GM08714 (cell line): ENCODE results near the gene KCTD15.

ENCODE experiments used
- H3K4me3 ChIP-seq: fragments of 200-500 bp; sonication (Bioruptor generic); 2 replicates; pipeline ENCODE4 v1.5.1; 2014; ENCODE audit warnings: mild to moderate bottlenecking, low read length, inconsistent platforms
- ZNF274 ChIP-seq: IDR thresholded peaks from 2 replicates; pipeline ENCODE4 v1.6.1; 2012; ENCODE audit warnings: mild to moderate bottlenecking, low read depth, low read length

Gene KCTD15

DNA sequence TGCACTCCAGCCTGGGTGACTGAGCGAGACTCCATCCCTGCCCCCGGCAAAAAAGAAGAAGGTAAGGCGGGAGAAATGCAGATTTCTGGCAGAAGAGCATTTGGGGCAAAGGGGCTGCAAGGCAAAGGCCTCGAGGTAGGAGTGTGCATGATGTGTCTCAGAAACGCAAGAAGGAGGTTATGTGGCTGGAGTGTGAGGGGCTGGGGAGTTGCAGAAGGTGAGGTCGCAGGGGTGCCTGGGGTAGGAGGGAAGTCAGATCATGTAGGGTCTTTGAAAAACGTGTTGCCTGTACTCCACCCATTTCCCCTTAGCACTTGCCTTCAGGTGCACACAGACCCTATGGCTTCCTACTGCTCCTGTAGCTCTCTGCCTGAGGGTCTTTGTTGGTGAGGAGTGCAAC lies 29.9 kb downstream of the KCTD15 start:
- TF ChIP-seq ZNF274, result no peak
- no peak overlapping the region for H3K4me3 ChIP-seq

DNA sequence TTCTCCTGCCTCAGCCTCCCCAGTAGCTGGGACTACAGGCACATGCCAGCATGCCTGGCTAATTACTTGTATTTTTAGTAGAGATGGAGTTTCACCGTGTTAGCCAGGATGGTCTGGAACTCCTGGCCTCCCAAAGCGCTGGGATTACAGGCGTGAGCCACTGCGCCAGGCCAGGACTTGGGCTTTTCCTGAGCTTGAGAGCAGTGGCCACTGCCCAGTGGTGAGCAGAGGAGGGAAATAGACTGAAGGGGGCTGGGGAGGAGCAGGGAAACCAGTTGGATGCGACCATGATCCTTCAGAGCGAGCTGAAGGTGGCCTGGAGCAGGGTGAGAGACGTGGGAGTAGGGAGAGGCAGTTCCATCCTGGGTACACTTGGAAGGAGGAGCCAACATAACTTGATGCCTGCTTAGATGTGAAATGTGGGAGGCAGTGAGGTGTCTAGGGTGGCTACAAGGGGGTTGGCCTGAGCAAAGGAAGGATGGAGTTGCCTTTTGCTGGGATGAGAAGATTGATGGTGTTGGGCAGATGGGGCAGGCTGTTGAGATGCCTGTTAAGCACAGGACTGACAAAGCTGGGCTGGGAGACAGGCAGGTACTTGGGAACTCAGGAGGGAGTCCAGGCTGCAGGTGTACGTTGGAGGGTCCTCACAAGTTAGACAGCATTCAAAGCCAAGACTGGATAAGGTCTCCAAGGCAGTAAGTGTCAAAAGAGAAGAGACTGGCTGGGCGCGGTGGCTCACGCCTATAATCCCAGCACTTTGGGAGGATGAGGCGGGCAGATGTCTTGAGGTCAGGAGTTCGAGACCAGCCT lies 31.8 kb downstream of the KCTD15 start:
- no peak overlapping the region for H3K4me3 ChIP-seq
- TF ChIP-seq ZNF274, result no peak

DNA sequence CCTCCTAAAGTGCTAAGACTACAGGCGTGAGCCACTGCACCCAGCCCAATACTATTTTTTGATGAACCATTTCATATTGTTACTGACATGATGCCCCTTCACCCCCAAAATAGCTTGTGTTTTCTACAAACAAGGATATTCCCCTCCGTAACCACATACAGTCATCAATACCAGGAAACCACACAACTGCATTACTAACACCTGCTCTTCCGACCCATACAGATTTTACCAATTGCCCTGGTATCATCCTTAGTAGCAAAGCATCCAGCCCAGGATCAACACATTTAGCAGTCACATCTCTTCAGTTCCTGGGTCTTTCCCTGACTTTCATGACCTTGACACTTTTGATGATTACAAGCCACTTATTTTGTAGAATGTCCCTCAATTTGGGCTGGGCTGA lies 33.6 kb downstream of the KCTD15 start:
- TF ChIP-seq ZNF274, result no peak

DNA sequence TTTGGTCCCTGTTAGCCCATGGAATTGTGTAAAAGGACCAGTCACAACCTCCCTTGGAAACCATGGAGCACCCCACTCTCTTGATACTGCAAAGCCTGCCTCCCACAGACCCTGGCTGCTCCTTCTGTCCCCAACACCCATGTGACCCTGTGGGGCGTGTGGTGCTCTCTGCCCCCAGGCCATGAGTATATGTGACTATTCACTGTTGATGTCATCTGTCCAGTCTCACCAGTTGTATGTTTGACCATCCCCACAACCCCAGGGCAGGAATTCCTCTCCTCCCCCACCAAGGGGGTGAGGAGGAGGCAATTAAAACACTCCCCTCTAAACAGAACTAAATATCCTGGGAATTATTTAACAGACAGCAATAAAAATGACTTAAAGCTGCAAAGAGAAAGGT lies 35.2 kb downstream of the KCTD15 start:
- TF ChIP-seq ZNF274, result no peak
- H3K4me3 ChIP-seq, result no peak overlapping the region

More for the DNA sequence above, 33.6 kb downstream of the KCTD15 start:
- H3K4me3 ChIP-seq, result no peak overlapping the region

DNA sequence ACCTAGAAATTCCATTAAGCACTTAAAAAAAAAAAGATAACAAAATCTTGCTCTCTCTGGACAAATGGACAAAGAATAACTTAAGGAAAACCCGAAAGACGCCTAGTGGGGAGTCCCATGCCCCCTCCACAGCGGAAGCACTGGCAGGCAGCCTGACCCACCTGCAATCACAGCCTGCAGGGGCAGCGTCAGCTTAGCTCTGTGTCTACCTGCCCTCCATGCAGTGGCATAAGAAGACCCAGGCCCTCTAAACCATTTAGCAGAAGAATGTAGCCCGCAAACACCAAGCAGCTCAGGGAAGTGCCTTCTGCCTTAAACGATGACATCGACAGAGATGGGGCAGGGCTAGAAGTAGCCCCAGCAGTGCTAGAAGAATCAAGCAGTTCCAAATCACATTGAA lies 36.0 kb downstream of the KCTD15 start:
- no peak for TF ChIP-seq ZNF274
- no peak overlapping the region for H3K4me3 ChIP-seq

DNA sequence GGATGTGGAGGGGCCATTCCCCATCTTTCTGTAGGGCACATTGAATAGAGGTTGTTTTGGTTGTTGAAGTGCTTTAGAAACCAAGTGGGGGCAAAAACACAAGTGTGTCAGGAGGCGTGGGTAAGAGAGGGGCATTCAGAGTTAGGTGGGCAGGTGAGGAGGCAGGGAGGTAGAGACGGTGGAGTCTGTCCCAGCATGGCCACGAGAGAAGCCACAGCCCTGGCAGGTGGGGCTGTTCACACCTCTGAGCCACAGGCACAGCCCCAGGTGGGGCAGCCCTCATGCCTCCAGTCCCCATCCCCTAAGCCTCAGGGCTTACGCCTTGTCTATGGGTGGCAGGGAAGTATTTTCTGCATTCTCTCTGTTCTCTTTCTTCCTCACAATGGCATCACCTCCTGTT lies 43.7 kb downstream of the KCTD15 start:
- no peak overlapping the region for H3K4me3 ChIP-seq
- TF ChIP-seq ZNF274, result no peak

DNA sequence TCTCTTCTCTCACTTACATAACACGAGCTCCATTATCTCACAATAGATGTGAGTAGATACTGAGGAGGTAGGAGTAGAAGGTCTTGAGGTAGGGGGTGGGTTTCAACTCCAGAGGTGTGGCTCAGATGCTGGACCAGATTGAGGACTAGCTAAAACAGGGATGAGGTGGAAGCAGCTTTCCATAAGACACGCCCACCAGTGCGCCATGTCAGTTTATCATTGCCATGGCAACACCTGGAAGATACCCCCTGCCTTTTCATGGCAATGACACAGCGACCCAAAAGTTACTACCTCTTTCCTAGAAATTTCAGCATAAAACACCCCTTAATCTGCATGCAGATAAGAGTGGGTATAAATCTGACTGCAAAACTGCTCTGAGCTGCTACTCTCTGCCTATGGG lies 44.1 kb downstream of the KCTD15 start:
- TF ChIP-seq ZNF274, result no peak
- H3K4me3 ChIP-seq, result no peak overlapping the region

DNA sequence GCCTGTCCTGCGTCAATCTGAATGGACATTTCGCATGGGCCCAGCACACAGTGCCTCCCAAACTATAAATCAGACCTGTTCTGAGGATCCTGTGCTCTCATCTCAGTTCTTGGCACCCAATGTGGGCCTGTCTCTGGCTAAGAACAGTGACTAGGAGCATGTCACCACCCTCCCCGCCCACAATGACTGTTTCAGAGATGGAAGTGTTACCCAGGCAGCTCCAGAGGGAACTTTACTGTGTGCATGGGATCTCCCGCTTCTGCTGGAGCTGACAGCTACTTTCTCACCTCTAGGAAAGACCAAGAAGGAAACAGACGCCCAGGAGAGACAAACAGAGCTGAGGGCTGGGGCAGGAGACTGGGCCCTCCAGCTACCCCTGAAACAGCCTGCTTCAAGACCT lies 45.0 kb downstream of the KCTD15 start:
- no peak for TF ChIP-seq ZNF274

DNA sequence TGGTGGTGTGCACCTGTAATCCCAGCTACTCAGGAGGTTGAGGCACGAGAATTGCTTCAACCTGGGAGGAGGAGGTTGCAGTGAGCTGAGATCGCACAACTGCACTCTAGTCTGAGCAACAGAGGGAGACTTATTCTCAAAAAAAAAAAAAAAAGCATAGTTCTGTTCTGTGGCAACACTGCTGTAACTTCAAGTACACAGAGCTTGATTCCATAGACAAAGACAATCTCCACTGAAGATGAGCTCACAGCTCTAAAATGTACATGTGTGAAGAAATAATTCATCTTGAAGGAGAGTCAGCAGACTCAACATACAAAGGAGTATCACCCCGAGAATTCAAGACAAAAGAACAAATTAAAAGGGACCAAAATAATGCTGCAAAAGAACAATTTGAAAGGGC lies 47.8 kb downstream of the KCTD15 start:
- TF ChIP-seq ZNF274, result no peak
- H3K4me3 ChIP-seq, result no peak overlapping the region

More for the DNA sequence above, 45.0 kb downstream of the KCTD15 start:
- no peak overlapping the region for H3K4me3 ChIP-seq

DNA sequence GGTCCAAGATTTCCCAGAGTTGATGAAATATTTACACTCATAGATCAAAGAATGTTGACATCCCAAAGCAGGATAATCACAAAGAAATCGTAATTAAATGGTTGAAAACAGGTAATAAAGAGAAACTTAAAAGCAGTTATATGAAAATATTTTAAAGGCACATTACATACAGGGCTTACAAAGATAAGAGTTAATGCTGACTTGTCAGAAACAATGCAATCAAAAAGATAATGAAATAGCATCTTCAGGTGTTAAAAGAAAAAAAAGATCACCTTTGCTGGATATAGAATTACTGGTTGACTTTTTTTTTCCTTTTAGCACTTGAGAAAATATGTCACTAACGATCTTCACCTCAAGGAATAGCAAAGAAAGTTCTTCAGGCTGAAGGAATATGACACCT lies 48.8 kb downstream of the KCTD15 start:
- TF ChIP-seq ZNF274, result no peak
- H3K4me3 ChIP-seq, result no peak overlapping the region

DNA sequence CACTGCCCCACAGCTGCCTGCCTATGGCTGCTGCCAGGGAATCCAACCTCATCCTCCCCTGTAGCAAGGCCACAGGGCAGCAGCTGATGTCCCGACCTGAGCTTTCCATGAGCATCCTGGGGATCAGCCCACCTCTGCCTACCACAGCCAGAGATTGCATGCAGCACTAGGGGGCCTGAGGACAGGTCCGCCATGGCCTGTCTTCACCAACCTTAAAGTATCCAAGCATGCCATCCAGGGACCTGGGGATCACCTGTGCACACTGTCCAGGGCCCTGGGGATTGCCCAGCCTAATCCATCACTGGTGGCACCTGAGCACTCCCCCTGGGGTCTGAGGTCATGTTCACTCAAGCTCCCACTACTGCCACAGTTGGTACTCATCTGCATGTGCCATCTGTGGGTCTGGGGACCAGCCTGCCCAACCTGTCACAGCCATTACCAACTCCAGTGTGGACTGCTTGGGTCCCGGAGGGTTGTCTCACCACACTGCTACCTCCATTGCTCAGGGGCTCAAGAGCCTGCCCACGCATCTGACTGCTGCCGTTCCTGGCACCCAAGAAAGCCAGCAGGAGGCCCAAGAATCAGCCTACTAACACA lies 53.0 kb downstream of the KCTD15 start:
- TF ChIP-seq ZNF274, result no peak
- H3K4me3 ChIP-seq, result no peak overlapping the region

DNA sequence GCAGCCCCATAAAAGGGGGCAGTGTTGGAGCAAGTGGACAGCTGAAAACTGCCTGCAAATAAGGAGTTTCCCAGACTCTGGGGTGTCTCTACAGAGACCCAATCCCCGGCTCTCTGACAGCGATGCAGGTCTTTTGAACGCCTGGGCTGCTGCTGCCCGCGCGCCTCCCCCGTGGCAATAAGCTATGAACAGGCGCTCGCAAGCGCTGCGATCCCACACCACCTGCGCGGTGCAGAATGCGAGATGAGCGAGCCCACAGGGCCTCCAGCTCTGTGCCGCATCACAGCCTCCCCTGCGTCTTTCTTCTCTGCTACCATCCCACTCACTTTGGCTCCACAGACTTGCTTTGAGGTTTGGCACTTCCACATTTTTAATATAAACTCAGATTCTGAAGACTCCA lies 62.3 kb downstream of the KCTD15 start:
- no peak for TF ChIP-seq ZNF274
- H3K4me3 ChIP-seq, result no peak overlapping the region

DNA sequence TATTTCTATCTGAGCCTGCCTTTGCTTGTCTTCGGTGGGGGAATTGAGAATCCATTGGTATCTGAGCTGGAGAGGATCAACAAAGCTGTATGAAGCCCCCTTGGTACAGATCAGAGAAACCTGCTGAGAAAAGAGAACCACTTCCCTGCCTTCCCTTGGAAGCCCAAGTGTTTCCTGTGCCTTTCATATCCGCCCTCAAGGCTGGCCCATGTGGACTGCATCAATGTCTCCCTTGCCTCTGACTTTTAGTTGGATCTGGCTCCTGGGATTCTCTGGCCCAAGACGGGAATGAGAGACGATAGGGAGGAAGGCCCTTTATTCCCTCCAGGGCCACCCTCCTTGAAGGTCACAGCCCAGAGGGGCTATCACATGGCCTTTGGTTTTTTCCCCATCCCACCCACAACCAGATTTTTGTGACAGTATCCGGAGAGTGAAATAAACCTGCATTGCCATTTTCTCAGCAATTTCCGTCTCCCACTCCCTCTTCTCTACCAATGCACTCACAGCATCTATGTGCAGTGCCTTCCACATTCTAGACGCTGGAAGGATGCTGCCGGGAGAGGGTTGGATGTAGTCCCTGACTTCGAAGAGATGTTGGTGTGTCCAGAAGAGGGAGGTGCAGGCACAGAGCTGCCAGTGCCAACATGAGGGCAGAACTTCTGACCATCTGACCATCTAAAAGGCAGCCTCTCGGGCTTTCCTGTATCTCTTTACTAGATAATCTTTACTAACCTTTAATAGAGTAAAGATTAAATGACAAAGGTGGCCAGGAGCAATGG lies 63.8 kb downstream of the KCTD15 start:
- no peak overlapping the region for H3K4me3 ChIP-seq
- no peak for TF ChIP-seq ZNF274

DNA sequence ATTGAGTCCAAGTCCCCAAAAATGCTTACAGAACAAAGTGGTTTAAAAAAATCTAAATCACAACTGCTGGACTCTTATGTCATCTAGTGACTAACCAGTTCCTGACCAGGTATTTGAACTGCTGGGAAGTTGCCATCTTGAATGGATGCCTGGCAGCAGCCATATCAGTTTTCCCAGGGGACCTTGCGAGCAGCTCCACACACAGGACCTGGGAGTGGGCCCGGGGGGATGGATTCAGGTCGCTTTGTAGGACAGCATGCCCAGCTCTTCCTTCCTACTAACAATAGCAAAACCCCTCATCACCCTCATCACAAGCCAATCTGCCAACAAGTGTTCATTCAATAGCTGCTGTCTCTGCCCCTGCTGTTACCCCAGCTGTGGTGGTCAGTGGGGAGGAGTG lies 65.3 kb downstream of the KCTD15 start:
- no peak overlapping the region for H3K4me3 ChIP-seq
- TF ChIP-seq ZNF274, result no peak

DNA sequence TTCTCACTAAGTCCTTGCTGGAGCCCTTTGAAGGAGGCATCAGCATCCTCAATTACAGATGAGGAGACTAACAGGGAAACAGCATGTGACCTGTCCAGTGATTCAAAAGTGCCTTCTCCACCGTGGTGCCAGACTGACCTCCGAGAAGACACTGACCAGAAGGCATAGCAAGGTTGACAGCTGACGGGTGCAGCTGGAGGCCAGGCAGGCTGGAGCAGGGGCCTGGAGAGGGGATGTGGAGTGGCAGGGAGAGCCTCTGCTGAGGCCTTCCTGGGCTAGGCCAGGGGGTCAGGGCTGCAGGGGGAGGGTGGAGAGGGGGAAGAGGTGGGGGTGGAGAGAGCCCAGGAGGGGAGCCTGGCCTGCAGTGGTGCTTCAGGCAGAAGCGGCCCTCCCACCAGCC lies 66.3 kb downstream of the KCTD15 start:
- no peak overlapping the region for H3K4me3 ChIP-seq
- TF ChIP-seq ZNF274, result no peak
